Peyer's patch (tissue), 4 donors: Measurements from ENCODE around the gene MAF. TPM values are rescaled to one million over a fixed set of nuclear protein-coding genes. Genes with fewer than 3 reads are reported as not detected.

Source experiments
- DNase-seq, 3 donors: peaks; one replicate each; pipeline ENCODE4 v3.0.0-alpha.2; 2017 to 2019
- H3K27ac ChIP-seq, 4 donors: fragments of 200-600 bp; sonication (generic); one replicate each; pipeline ENCODE4 v1.5.1; 2016 to 2019
- H3K27me3 ChIP-seq, 2 donors: fragments of 200-600 bp; sonication (generic); one replicate each; pipeline ENCODE4 v1.5.1; 2019
- H3K36me3 ChIP-seq, 3 donors: fragments of 200-600 bp; sonication (generic); one replicate each; pipeline ENCODE4 v1.5.1; 2016 to 2019
- H3K4me1 ChIP-seq, 4 donors: fragments of 200-600 bp; sonication (generic); one replicate each; pipeline ENCODE4 v1.5.1; 2016 to 2019
- H3K4me3 ChIP-seq, 4 donors: fragments of 200-600 bp; sonication (generic); 1 replicate in 3 of 4; 2 replicates in 1 of 4; pipeline ENCODE4 v1.5.1; 2016 to 2019; ENCODE audit warnings: mild to moderate bottlenecking in 1 of 4
- H3K9me3 ChIP-seq, 4 donors: fragments of 200-600 bp; sonication (generic); one replicate each; pipeline ENCODE4 v1.5.1; 2016 to 2019; ENCODE audit warnings: mild to moderate bottlenecking in 1 of 4
- CTCF ChIP-seq, 6 experiments: fragments of 450-650 bp in 4 of 6; fragments of 200-600 bp in 2 of 6; sonication (generic) in 1 of 6; IDR thresholded peaks; one replicate each; pipeline ENCODE4 v1.5.1; 2017 to 2019; ENCODE audit warnings: antibody characterized with exemption in 6 of 6, mild to moderate bottlenecking in 3 of 6, moderate library complexity in 1 of 6
- POLR2A ChIP-seq, 2 donors: fragments of 450-650 bp; IDR thresholded peaks; one replicate each; pipeline ENCODE4 v1.5.1; 2017; ENCODE audit warnings: antibody characterized with exemption in 2 of 2, mild to moderate bottlenecking in 2 of 2, moderate library complexity in 2 of 2
- total RNA-seq, 4 donors: library from RNA; depleted of rRNA; stranded (reverse); fragments of >200 nt; gene quantifications; one replicate each; pipeline ENCODE4 v1.1.0, GENCODE V29; 2016

The MAF gene
- 100 to 1,000 TPM in 3 of 4 donors, 10 to 100 TPM in 1; 92.4 to 390 (median 235) TPM for total RNA-seq

DNA sequence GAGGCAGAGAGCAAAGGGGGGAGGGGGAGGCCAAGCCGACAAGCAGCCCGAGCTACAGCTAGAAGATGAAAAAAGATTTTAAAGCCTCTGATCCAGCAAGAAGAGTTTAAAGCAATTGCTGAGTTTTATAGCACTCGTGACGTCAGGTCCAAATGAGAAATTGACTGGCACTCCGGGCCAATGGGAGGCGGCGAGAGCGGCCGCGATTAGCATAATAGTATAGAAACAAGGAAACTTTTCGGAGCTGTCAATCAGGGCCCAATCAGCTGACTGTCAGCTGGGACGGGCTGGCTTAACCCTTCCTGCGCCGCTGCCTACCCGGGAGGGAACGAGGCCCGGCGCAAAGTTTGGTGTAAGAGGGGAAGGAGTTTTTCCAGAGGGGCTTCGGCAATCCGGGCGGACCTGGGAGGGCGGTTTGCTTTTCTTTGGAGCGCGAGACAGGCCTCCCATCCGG lies at the start of gene MAF:
TSS of gene MAF (minus strand) at position 100 of the 454 bp plus-strand sequence. CDS start 835 bp downstream, outside the sequence.
- no peak for TF ChIP-seq CTCF (IDR thresholded peaks at IDR 0.05)
- TF ChIP-seq POLR2A (IDR thresholded peaks at IDR 0.05): peak; percentile 90 to 93
- peak within 1 kb of the TSS; percentile 61 to 84 (median 74) for H3K4me3 ChIP-seq
- peak; percentile 85 to 97 (median 92) for DNase-seq
- peak within 1 kb of the TSS; percentile 82 to 97 (median 94) for H3K27ac ChIP-seq
- H3K36me3 ChIP-seq: peaks cover 0 to 12% (median 0%) of the 10 kb centered on the region in 3 donors
- no peaks in the 10 kb centered on the region for H3K27me3 ChIP-seq
- H3K4me1 ChIP-seq: peaks cover 0 to 4% (median 0%) of the 10 kb centered on the region in 4 donors
- no peaks in the 10 kb centered on the region for H3K9me3 ChIP-seq

DNA sequence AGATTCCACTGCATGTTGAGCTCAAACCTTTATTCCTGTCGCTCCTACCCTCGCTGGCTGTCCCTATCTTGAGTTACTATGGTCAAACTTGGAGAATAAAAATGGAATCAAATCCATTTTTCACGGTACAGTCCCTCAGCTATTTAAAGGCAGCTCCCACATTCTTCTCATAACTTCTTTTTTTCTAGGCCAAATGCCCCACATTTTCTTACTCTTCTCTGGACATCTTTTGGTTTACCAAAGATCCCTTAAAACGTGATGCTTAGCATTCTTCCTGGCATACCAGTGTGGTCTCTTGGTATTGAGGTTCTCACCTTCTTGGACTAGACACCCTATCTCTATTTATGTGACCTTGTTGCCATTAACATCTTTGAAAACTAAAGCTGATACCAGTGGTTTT lies 48.3 kb upstream of the MAF start:
- Histone ChIP-seq H3K27me3 (no peaks in the 10 kb centered on the region), H3K27ac (no peak overlapping the region), H3K4me1 (no peaks in the 10 kb centered on the region), H3K36me3 (no peaks in the 10 kb centered on the region), H3K9me3 (no peaks in the 10 kb centered on the region), H3K4me3 (no peak overlapping the region)
- DNase-seq: no peak
- TF ChIP-seq POLR2A (IDR thresholded peaks at IDR 0.05) (no peak), CTCF (IDR thresholded peaks at IDR 0.05) (no peak)

DNA sequence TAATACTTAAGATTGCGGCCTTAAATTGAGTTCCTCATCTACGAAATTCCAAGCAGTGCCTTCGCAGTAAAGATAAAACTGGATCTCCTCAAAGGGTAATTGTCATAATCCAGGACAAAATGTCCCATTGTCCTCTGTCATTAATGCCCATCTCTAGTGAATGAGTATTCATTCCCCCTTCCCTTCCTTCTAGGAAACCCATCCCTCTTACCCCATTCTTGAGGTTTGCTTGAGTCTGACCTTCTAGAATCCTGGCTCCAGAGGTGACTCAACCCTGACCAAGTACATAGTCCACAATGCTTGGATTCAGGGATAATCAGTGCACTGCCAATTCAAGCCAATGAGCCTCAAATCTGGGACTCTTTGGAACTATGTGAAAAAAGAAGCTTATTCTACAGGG lies 47.0 kb upstream of the MAF start:
- H3K27ac ChIP-seq: no peak overlapping the region
- H3K4me1 ChIP-seq: no peaks in the 10 kb centered on the region
- H3K4me3 ChIP-seq: no peak overlapping the region
- no peaks in the 10 kb centered on the region for H3K27me3 ChIP-seq
- TF ChIP-seq CTCF (IDR thresholded peaks at IDR 0.05) (no peak), POLR2A (IDR thresholded peaks at IDR 0.05) (no peak)
- no peaks in the 10 kb centered on the region for H3K9me3 ChIP-seq
- H3K36me3 ChIP-seq: no peaks in the 10 kb centered on the region
- no peak for DNase-seq

DNA sequence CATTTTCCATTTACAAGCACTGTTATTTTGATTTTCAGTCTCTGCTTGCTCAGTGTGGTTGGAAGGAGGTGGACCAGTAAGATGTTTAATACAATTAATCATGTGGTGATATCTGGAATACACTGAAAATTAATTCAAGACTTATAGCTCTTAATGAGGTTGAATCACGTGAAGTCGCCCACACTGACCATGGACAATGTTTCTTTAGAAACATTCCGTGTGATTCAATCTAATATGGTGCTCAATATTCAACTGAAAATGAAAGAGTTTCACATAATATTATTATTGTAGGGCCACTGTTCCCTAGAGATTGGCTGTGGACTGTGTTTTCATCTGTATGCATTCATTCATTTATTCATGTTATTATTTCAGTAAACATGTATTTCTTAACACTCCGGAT lies 45.2 kb upstream of the MAF start:
- TF ChIP-seq CTCF (IDR thresholded peaks at IDR 0.05) (no peak), POLR2A (IDR thresholded peaks at IDR 0.05) (no peak)
- H3K36me3 ChIP-seq: no peaks in the 10 kb centered on the region
- no peak overlapping the region for H3K4me3 ChIP-seq
- no peaks in the 10 kb centered on the region for H3K27me3 ChIP-seq
- no peak overlapping the region for H3K27ac ChIP-seq
- no peaks in the 10 kb centered on the region for H3K4me1 ChIP-seq
- no peaks in the 10 kb centered on the region for H3K9me3 ChIP-seq
- no peak for DNase-seq

DNA sequence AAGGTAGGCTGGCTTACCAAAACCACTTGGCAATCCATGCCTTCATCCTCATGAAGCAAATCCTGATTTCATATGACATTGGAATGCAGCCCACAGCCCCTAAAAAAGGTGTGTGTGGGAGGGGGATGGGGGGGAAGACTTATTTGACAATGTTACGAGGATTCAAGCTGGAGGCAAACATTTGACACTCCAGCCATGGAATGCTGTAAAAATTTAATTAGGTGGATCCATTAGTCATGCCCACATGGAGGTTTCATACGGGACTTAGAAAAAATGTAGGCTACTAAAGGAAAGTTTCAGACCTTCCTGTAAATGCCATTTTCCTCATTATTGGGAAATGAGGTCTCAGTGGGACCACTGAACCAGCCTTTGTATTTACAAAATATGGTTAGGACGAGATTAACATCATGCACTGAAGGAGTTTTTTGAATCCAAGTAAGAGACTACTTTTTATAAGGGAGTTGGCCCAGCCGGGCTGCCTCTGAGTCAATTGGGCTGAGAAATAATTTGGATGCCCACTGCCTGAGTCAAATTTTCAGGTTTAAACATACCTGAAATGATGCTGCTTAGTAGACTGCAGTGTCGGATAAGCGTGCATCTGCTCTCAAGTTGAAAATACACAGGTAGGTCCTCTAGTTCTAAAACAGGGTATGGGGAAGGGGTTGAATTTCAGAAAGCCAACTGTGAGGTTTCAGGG lies 44.6 kb upstream of the MAF start:
- no peaks in the 10 kb centered on the region for H3K4me1 ChIP-seq
- H3K27me3 ChIP-seq: no peaks in the 10 kb centered on the region
- no peak overlapping the region for H3K27ac ChIP-seq
- no peaks in the 10 kb centered on the region for H3K36me3 ChIP-seq
- DNase-seq: no peak
- no peaks in the 10 kb centered on the region for H3K9me3 ChIP-seq
- no peak for TF ChIP-seq POLR2A (IDR thresholded peaks at IDR 0.05)
- H3K4me3 ChIP-seq: no peak overlapping the region

GRCh38 chr16:79642652-79643051 lies 42.1 kb upstream of the MAF start:
- Histone ChIP-seq H3K4me1 (no peaks in the 10 kb centered on the region), H3K27me3 (no peaks in the 10 kb centered on the region), H3K9me3 (no peaks in the 10 kb centered on the region), H3K27ac (no peak overlapping the region), H3K4me3 (no peak overlapping the region), H3K36me3 (no peaks in the 10 kb centered on the region)
- no peak for TF ChIP-seq CTCF (IDR thresholded peaks at IDR 0.05)
- TF ChIP-seq POLR2A (IDR thresholded peaks at IDR 0.05): no peak
- DNase-seq: no peak
